WTC11 (cell line): ENCODE results near the gene GSK3B. TPM values are rescaled to one million over a fixed set of nuclear protein-coding genes. Genes with fewer than 3 reads are reported as not detected.

Experiments
- ATAC-seq: fragments of 200-7000 bp; cut with Tn5 transposase; 2 replicates; pipeline ENCODE4 v1.10.0; 2021; ENCODE audit warnings: mild to moderate bottlenecking, moderate library complexity
- CTCF ChIA-PET: fragments of 300-600 bp; sonication (Branson Sonifier 250); formaldehyde crosslinking; loops from one replicate; lab custom pipeline; 2021; ENCODE audit warnings: antibody characterized with exemption; lab: Charles Lee
- POLR2A ChIA-PET: fragments of 350-600 bp; sonication (Branson Sonifier 250); formaldehyde crosslinking; loops from one replicate; lab custom pipeline; 2021; ENCODE audit warnings: antibody characterized with exemption; lab: Charles Lee
- DNase-seq: peaks from one replicate; pipeline ENCODE4 v3.0.0; 2021; ENCODE audit warnings: low spot score
- H3K27ac Mint-ChIP-seq: 2 replicates; pipeline ENCODE4 v1.8.0; 2021; ENCODE audit warnings: mixed read lengths
- H3K27me3 Mint-ChIP-seq: 2 replicates; pipeline ENCODE4 v1.8.0; 2021; ENCODE audit warnings: low read depth, mild to moderate bottlenecking, moderate library complexity, mixed read lengths
- H3K36me3 Mint-ChIP-seq: 2 replicates; pipeline ENCODE4 v1.8.0; 2021; ENCODE audit warnings: mixed read lengths
- H3K4me1 Mint-ChIP-seq: 2 replicates; pipeline ENCODE4 v1.8.0; 2022; ENCODE audit warnings: mixed read lengths
- H3K4me3 Mint-ChIP-seq: 2 replicates; pipeline ENCODE4 v1.8.0; 2021; ENCODE audit warnings: mild to moderate bottlenecking, moderate library complexity, mixed read lengths
- H3K9me3 Mint-ChIP-seq: 2 replicates; pipeline ENCODE4 v1.8.0; 2021; ENCODE audit warnings: mixed read lengths
- AR ChIP-seq: fragments of 250-450 bp; sonication (Bioruptor Pico); IDR thresholded peaks from 2 replicates; pipeline ENCODE4 v1.9.0; 2021; ENCODE audit warnings: mild to moderate bottlenecking
- ATF2 ChIP-seq: sonication (generic); formaldehyde crosslinking; IDR thresholded peaks from 2 replicates; pipeline ENCODE4 v1.8.1; 2022; ENCODE audit warnings: low read depth, missing genetic modification reagents, borderline replicate concordance
- ATF3 ChIP-seq: sonication (generic); formaldehyde crosslinking; conservative IDR thresholded peaks from 2 replicates; pipeline ENCODE4 v1.8.1; 2022; ENCODE audit warnings: mild to moderate bottlenecking, missing genetic modification reagents
- CBFB ChIP-seq: sonication (generic); formaldehyde crosslinking; IDR thresholded peaks from 2 replicates; pipeline ENCODE4 v1.8.1; 2022; ENCODE audit warnings: mild to moderate bottlenecking, low read depth, missing genetic modification reagents
- CREM ChIP-seq: sonication (generic); formaldehyde crosslinking; IDR thresholded peaks from 2 replicates; pipeline ENCODE4 v1.8.1; 2022; ENCODE audit warnings: mild to moderate bottlenecking, missing genetic modification reagents, moderate library complexity
- CTCF ChIP-seq: fragments of 200-600 bp; IDR thresholded peaks from 2 replicates; pipeline ENCODE4 v1.8.0; 2022; ENCODE audit warnings: antibody characterized with exemption
- ERG ChIP-seq: fragments of 250-450 bp; sonication (Bioruptor Pico); IDR thresholded peaks from 2 replicates; pipeline ENCODE4 v1.8.0; 2021; ENCODE audit warnings: mild to moderate bottlenecking
- FOXK1 ChIP-seq: sonication (generic); formaldehyde crosslinking; IDR thresholded peaks from 2 replicates; pipeline ENCODE4 v1.8.0; 2022; ENCODE audit warnings: mild to moderate bottlenecking, moderate library complexity, missing genetic modification reagents
- HMGA2 ChIP-seq: fragments of 250-450 bp; sonication (Bioruptor Pico); IDR thresholded peaks from 2 replicates; pipeline ENCODE4 v1.4.0; 2021; ENCODE audit warnings: mild to moderate bottlenecking, moderate library complexity
- JAZF1 ChIP-seq: fragments of 250-450 bp; sonication (Bioruptor Pico); IDR thresholded peaks from 2 replicates; pipeline ENCODE4 v1.9.0; 2021; ENCODE audit warnings: moderate library complexity, mild to moderate bottlenecking, inconsistent platforms
- NR1H2 ChIP-seq: sonication (generic); formaldehyde crosslinking; IDR thresholded peaks from 2 replicates; pipeline ENCODE4 v1.9.0; 2021; ENCODE audit warnings: mild to moderate bottlenecking, moderate library complexity, missing genetic modification reagents
- TEAD1 ChIP-seq: sonication (generic); formaldehyde crosslinking; IDR thresholded peaks from 2 replicates; pipeline ENCODE4 v1.8.0; 2022; ENCODE audit warnings: mild to moderate bottlenecking, missing genetic modification reagents
- ZBTB43 ChIP-seq: sonication (generic); formaldehyde crosslinking; IDR thresholded peaks from 2 replicates; pipeline ENCODE4 v1.8.1; 2023; ENCODE audit warnings: mild to moderate bottlenecking, missing genetic modification reagents
- ZMAT4 ChIP-seq: fragments of 250-450 bp; sonication (Bioruptor Pico); IDR thresholded peaks from 2 replicates; pipeline ENCODE4 v1.9.0; 2021; ENCODE audit warnings: mild to moderate bottlenecking
- ZNF121 ChIP-seq: sonication (generic); formaldehyde crosslinking; IDR thresholded peaks from 2 replicates; pipeline ENCODE4 v1.8.0; 2023; ENCODE audit warnings: missing genetic modification reagents
- ZNF317 ChIP-seq: sonication (generic); formaldehyde crosslinking; IDR thresholded peaks from 2 replicates; pipeline ENCODE4 v1.8.1; 2023; ENCODE audit warnings: low read depth, mild to moderate bottlenecking, moderate library complexity, missing genetic modification reagents, borderline replicate concordance
- ZNF423 ChIP-seq: fragments of 250-450 bp; sonication (Bioruptor Pico); IDR thresholded peaks from 2 replicates; pipeline ENCODE4 v2.1.2; 2022; ENCODE audit warnings: mild to moderate bottlenecking, moderate library complexity
- total RNA-seq: library from RNA; stranded (reverse); gene quantifications from 3 replicates; pipeline ENCODE4 v1.2.3, GENCODE V29; 2021

The GSK3B gene
- total RNA-seq, 1 experiment from 2014 or later, result 48.9 TPM

- Mint-ChIP-seq H3K27me3 (no peaks in the 10 kb centered on the region), H3K36me3 (no peaks in the 10 kb centered on the region), H3K4me3 (no peak overlapping the region), H3K4me1 (peaks cover 44% of the 10 kb centered on the region), H3K27ac (no peak overlapping the region), H3K9me3 (no peaks in the 10 kb centered on the region)
- DNase-seq (no peak), ATAC-seq (no peak)
- TF ChIP-seq ZNF121 (CRISPR knock-in tag) (peak; percentile 82; the same call in 1 of the 2 replicates), NR1H2 (CRISPR knock-in tag) (no peak)
- POLR2A ChIA-PET, result interaction anchor here (1.0 kb wide), 1 partner anchor 71 kb away, joined by 3 read pairs; no protein-coding TSS in a partner anchor
- CTCF ChIA-PET, result no interaction called here
Measured at GRCh38 chr3:120024103-120024502, 70.1 kb downstream of the GSK3B start.

- TF ChIP-seq TEAD1 (CRISPR knock-in tag), result no peak
- no peak for TF ChIP-seq CTCF
- TF ChIP-seq CREM, result no peak
- TF ChIP-seq HMGA2, result no peak
- no peak for TF ChIP-seq ERG
- no peak for TF ChIP-seq ZNF423
- no peak for TF ChIP-seq FOXK1 (CRISPR knock-in tag)
- TF ChIP-seq CBFB (CRISPR knock-in tag), result no peak
- no peak for TF ChIP-seq ZNF317 (CRISPR knock-in tag)
- TF ChIP-seq ZBTB43, result no peak
- no peak for TF ChIP-seq ZMAT4 (CRISPR knock-in tag)
- TF ChIP-seq JAZF1 (CRISPR knock-in tag), result no peak
- no peak for TF ChIP-seq ATF2 (CRISPR knock-in tag)
- no peak for TF ChIP-seq AR (CRISPR knock-in tag)
- TF ChIP-seq ATF3 (CRISPR knock-in tag), result no peak
- no peak for TF ChIP-seq ZNF121 (CRISPR knock-in tag)
- no peak for ATAC-seq
- H3K9me3 Mint-ChIP-seq, result no peaks in the 10 kb centered on the region
Measured at GRCh38 chr3:120022729-120023128, 71.5 kb downstream of the GSK3B start.

More at GRCh38 chr3:120022729-120023128, 71.5 kb downstream of the GSK3B start:
- peaks cover 37% of the 10 kb centered on the region for H3K4me1 Mint-ChIP-seq
- no peaks in the 10 kb centered on the region for H3K27me3 Mint-ChIP-seq
- CTCF ChIA-PET, result interaction anchor here (0.7 kb wide), 1 partner anchor 131 kb away, joined by 4 read pairs; no protein-coding TSS in a partner anchor
- no peak overlapping the region for H3K4me3 Mint-ChIP-seq
- H3K27ac Mint-ChIP-seq, result no peak overlapping the region
- H3K36me3 Mint-ChIP-seq, result no peaks in the 10 kb centered on the region
- no peak for DNase-seq
- POLR2A ChIA-PET, result no interaction called here
